Measurements from ENCODE around the gene IFI44L. TPM values are rescaled to one million over a fixed set of nuclear protein-coding genes. Genes with fewer than 3 reads are reported as not detected.

The IFI44L gene
- total RNA-seq = 3.3 TPM
- long read RNA-seq, partial matches to known transcripts = 0 of 2 reads
- long read RNA-seq, other reads (novel, unspliced or antisense) = 2 of 2 reads

DNA sequence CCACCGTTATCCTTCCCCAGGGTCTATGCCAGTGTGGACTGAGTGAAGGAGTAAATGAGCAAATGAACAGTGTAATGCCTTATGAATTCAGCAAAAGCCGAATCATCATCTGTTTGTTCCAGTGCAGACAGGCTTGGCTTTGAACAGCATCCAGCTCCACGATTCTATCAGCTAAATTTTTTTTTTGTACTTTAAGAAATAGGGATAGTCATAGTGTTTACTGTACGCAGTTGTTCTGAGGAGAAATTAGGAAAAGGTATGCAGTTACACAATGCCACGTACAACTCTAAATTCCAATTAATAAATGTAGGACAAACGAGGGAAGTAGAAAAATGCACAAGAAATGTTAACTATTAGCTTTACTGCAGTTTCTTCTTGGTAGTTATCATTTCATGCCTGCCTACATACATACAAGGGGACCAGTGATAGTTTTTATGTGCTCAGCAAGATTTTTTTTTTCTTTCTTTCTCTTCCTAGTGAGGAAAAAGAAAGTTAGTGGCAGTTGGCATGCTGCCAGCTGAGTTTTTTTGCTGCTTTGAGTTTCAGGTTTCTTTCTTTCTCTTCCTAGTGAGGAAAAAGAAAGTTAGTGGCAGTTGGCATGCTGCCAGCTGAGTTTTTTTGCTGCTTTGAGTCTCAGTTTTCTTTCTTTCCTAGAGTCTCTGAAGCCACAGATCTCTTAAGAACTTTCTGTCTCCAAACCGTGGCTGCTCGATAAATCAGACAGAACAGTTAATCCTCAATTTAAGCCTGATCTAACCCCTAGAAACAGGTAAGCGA is at the start of gene IFI44L:
Gene IFI44L, plus strand, starts transcription at position 646 of the 777 bp plus-strand sequence. CDS start 7,468 bp downstream, outside the sequence.
- intact Hi-C loops (cut with DNase I) = loop anchor here (5.0 kb wide), 1 partner anchor 52 kb away; no protein-coding TSS in a partner anchor
- DNase-seq (no peak), ATAC-seq (ENCODE audit: poor library complexity) (peak; percentile 41)

DNA sequence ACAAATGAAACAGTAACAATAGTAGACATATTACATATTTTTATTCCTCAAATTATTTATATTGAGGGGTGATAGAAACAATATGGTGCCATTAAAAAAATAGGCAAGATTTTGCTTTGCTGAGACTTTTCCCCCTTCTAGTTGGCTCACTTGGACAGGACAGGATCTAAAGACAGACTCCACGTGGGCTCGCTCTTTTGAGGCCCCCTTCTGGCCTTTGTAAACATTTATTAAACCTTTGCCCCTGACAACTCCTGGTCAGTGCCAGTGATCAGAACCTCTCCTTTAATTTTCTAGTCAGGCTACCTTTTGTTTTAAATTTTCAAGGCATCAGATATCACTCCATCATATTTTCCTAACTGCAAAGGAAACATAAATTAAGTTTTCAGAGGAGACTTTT is 49.7 kb upstream of the IFI44L start:
- ATAC-seq (ENCODE audit: poor library complexity) (no peak), DNase-seq (no peak)
- intact Hi-C loops (cut with DNase I) = no loop called here

DNA sequence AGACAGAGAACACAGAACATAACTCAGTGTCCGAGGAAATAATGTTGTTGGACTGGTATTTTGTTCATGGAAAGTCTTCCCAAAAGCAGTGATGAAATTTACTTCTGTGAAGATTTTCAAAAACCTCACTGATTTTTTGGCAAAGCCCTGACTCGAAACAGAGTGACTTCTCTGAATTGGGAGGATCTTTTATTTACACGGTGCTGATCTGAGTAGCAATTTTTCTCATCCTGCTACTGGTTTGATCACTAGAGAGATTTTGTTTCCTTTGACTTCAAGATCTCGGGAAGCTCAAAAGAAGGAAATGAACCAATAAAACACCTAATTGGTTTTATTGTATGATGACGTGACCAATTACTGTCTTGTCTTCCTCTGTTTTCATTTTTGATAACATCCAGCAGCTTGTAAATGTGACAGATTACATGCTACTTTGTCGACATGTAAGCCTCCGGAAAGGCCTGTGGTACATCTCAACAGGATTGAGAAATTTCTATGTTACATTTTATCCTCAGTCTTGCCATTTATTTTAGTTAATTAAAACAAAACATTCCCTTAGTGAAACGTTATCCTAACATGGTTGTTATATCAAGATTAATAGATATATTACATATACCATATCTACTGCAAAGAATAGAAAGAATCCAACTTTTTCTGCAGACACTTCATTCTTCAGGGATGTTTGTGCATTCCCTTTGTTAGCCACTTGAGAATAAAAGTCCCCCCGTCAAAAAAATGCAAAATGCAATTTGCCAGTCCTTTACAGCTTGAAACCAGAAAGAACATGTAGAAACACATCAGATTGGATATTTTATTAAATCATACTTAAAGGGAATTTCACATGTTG is 42.8 kb upstream of the IFI44L start:
- no peak for DNase-seq
- intact Hi-C loops (cut with DNase I) = no loop called here
- no peak for ATAC-seq (ENCODE audit: poor library complexity)

DNA sequence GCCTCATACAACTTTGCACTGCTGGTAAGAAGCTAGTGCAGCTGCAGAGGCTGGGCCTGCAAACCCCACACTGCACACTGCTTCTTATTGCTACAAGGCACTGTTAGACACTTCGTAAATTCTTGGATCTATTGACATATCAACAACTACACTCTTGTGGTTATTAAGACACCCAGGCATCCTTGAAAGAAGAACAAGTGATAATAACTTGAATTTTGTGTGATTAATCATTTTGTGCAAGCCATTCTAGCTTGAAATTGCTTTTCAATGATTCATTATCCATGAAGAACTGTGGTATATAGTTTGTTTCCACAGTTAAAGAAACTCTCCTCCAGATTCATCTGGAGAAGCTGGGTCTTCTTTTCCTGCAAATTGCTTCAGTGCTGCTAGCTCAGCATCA is 33.7 kb upstream of the IFI44L start:
- DNase-seq = no peak
- intact Hi-C loops (cut with DNase I) = no loop called here
- no peak for ATAC-seq (ENCODE audit: poor library complexity)

DNA sequence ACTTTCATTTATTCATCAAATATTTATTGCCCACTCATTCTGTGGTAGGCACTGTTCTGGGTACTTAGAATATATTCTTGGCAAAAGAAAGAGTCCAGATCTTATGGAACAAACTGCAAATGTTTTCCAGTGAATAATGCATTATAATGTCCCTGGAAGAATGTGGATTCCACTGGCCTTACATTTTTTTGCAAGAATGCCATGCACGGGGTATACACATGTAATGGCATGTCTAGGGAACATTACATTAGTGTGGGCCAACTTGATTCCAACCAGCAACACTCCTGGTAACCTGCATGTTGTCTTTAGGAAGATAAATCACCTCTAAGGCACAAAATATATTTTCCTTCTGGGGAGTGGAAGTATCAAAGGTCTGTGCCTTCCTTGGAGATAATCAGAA is 33.0 kb upstream of the IFI44L start:
- no peak for DNase-seq
- no peak for ATAC-seq (ENCODE audit: poor library complexity)
- intact Hi-C loops (cut with DNase I) = no loop called here

DNA sequence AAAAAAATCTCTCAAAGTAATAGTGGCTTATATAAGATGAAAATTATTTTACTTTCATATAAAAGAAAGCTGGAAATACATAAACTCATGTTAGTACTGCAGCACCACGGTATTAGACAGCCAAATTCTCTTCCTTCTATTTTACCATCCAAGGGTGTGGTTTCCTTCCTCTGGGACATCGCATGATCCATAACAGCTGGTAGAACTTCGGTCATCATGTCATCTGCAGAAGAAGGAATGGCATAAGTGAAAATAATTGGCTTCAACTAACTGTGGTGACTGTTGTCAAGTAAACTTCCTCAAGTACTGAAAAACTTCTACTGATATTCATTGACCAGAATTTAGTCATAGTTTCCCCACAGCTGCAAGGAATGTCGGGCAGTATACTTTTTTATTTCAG is 28.3 kb upstream of the IFI44L start:
- DNase-seq = no peak
- intact Hi-C loops (cut with DNase I) = no loop called here
- peak; percentile 71 for ATAC-seq (ENCODE audit: poor library complexity)

DNA sequence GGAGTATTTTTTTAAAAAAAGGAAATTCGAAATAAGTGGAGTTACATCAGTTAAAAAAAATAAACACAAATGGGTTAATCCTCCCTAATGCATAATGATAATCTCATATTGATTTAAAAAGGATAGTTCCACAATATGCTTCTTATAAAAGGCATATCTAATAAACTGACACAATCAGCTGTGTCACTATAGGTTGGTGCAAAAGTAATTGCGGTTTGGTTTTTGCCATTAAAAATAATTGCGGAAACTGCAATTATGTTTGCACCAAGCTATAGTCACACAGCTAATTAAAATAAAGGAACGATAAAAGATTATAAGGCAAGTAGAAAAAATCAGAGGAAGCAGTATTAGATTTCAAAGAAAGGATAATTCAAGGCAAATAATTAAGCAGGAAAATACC is 21.0 kb upstream of the IFI44L start:
- intact Hi-C loops (cut with DNase I) = no loop called here

DNA sequence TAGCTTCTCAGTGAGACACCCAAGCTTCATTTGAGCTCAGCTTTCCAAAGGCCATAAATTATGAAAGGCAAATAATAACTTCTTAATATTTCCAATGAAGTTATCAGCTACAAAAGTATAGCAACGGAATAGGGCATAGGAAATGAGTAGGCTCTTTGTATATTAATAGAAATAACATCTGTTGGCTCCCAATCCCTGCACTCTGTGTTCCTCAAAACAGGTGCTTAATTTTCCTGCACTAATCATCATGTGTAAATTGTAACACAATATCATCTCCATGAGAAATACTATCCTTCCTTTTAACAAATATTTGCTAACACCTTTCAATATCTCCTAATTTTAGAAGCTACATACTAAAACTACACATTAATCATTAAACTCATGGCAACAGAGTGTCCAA is 19.2 kb upstream of the IFI44L start:
- intact Hi-C loops (cut with DNase I) = loop anchor here (10.0 kb wide), 1 partner anchor 456 kb away; no protein-coding TSS in a partner anchor
- ATAC-seq (ENCODE audit: poor library complexity) (no peak), DNase-seq (no peak)

More for the DNA sequence above, 21.0 kb upstream of the IFI44L start:
- DNase-seq (no peak), ATAC-seq (ENCODE audit: poor library complexity) (no peak)

DNA sequence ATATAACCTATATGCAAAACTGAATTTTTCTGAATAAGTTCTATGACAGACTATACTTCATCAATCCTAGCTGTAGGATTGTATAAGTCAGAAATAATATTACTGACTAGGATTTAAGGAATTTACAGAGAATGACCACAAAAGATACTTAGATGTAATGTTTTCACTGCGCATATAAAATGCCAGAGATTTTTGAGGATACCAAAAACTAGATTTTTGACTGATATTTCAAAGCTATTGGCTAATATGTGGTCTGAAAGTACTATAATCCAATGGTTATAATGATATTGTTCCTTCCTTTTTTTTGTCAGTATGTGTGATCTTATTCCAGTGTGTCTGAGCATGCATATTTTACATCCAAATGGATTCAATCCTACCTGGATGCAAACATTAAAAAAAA is 17.0 kb upstream of the IFI44L start:
- DNase-seq (no peak), ATAC-seq (ENCODE audit: poor library complexity) (no peak)
- intact Hi-C loops (cut with DNase I) = loop anchor here (10.0 kb wide), 1 partner anchor 458 kb away; no protein-coding TSS in a partner anchor

DNA sequence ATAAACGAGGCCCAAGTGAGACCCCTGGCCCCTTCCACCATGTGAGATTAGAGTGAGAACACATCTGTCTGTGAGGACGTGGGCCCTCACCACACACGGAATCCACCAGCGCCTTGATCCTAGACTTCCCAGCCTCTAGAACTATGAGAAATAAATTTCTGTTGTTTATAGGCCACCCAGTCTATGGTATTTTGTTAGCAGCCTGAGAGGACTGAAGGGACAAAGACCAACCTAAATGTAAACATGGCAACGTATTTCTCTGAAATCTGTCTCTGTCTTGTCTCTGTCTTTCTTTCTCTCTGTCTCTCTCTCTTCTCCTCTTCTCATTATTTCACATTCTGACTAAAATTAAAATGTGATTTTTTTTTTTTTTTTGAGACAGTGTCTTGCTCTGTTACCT is 15.6 kb upstream of the IFI44L start:
- ATAC-seq (ENCODE audit: poor library complexity) = no peak
- intact Hi-C loops (cut with DNase I) = loop anchor here (10.0 kb wide), 1 partner anchor 460 kb away; no protein-coding TSS in a partner anchor

DNA sequence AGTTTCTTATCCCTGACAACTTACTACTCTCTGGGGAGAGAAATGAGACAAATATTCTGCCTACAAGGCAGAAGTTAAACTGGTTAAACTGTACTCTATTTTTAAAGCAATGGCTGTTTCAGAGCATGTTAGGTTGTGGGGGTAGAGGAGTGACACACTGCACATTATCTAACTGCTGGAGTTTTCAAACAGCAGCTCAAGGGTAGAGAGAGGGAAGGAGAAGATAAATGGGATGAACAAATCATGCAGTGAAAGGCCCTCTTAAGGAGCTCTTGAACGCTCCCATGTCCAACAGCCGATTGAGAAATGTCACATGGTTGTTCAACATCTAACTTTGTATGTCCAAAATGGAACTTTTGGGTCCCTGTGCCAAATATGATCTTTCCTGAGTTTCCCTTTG is 14.0 kb upstream of the IFI44L start:
- DNase-seq = no peak
- intact Hi-C loops (cut with DNase I) = loop anchor here (10.0 kb wide), 1 partner anchor 461 kb away; no protein-coding TSS in a partner anchor
- no peak for ATAC-seq (ENCODE audit: poor library complexity)

More for the DNA sequence above, 15.6 kb upstream of the IFI44L start:
- DNase-seq = no peak

DNA sequence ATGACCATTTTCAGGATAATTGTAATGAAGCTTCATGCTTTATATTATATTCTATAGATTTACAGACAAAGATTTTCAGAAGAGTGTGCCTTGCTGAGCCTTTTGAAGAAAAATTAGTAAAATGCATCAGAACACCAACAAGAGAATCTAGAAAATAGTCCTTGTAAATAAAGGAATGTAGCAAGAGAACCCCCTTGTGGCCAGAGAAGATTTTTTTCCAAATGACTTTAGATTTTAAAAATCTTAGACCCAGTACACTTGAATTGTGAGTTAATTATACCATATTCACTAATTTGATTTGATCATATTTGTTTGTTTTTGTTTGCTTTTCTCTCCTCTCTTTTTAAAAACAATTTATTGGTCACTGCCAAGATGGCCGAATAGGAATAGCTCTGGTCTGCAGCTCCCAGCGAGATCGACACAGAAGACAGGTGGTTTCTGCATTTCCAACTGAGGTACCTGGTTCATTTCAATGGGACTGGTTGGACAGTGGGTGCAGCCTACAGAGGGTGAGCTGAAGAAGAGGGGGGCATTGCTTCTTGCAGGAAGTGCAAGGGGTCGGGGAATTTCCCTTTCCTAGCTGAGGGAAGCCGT is 12.8 kb upstream of the IFI44L start:
- ATAC-seq (ENCODE audit: poor library complexity) (peak; percentile 49), DNase-seq (no peak)
- intact Hi-C loops (cut with DNase I) = loop anchor here (10.0 kb wide), 1 partner anchor 463 kb away; no protein-coding TSS in a partner anchor

DNA sequence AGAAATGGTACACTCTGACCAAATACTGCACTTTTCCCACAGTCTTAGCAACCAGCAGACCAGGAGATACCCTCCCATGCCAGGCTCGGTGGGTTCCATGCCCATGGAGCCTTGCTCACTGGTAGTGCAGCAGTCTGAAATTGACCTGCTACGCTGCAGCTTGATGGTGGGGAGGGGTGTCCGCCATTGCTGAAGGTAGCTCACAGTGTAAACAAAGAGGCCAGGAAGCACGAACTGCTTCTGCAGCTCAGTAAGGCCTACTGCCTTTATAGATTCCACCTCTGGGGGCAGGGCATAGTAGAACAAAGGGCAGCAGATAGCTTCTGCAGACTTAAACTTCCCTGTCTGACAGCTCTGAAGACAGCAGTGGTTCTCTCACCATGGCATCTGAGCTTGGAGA is 12.3 kb upstream of the IFI44L start:
- no peak for DNase-seq
- no peak for ATAC-seq (ENCODE audit: poor library complexity)
- intact Hi-C loops (cut with DNase I) = loop anchor here (10.0 kb wide), 1 partner anchor 463 kb away; no protein-coding TSS in a partner anchor

DNA sequence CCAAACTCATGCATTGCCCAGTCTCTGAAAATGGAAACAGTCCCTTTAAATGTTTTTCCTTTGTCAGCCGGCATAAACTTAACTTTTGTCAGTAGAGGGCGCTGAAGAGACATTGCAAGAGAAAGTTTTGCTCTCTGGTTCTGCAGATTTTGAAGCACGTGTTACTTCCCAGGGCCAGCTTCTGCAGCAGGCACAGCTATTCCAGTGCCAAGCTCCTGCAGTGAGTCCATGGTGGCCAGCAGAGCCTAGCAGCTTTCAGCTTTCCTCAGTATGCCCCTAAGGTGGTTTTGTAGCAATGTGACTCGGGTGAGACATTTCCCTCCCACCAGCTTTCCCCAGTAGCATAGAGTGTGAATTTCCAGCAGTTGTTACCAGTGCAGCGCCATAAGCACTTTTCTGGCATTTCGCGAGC is 2.6 kb upstream of the IFI44L start:
- peak; percentile 86 for ATAC-seq (ENCODE audit: poor library complexity)
- intact Hi-C loops (cut with DNase I) = loop anchor here (5.0 kb wide), 1 partner anchor 55 kb away; no protein-coding TSS in a partner anchor

DNA sequence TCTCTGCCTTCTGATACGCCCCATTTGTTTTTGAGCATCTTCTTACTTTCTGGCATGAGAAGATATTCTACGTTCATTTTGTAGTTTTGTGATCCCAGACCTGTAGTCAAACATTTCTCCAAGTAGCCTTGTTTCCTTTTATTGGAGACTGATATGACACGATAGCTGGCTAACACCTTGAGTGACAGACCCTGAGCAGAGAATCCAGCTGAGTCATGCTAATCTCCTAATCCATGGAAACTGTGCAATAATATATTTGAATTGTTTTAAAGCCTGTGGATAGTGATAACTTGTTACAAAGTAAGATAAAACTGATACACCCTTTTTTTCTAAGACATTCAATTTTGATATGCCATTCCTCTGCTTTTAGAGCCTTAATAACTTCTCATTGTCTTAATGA is 1.2 kb upstream of the IFI44L start:
- no peak for ATAC-seq (ENCODE audit: poor library complexity)

More for the DNA sequence above, 2.6 kb upstream of the IFI44L start:
- peak; percentile 58 for DNase-seq

DNA sequence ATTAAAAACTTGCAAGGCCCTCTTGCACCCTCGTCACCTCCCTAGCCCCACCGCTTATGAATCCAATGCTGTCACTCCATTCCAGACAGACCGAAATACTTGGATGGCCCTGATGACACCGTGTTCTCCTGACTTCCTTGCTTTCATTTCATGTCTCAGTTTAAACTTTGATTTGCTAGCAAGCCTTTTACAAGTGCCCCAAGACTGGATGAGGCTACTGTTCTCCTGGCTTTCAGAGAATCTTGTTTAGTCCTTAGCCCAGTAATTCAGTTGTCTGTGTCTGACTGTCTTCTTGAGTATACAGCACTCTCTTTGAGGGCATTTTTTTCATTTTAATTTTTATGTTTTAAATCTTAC is 824 bp upstream of the IFI44L start:
- DNase-seq (no peak), ATAC-seq (ENCODE audit: poor library complexity) (peak; percentile 57)
- intact Hi-C loops (cut with DNase I) = loop anchor here (5.0 kb wide), 1 partner anchor 53 kb away; no protein-coding TSS in a partner anchor

More for the DNA sequence above, 1.2 kb upstream of the IFI44L start:
- no peak for DNase-seq
- intact Hi-C loops (cut with DNase I) = loop anchor here (5.0 kb wide), 1 partner anchor 53 kb away; no protein-coding TSS in a partner anchor

DNA sequence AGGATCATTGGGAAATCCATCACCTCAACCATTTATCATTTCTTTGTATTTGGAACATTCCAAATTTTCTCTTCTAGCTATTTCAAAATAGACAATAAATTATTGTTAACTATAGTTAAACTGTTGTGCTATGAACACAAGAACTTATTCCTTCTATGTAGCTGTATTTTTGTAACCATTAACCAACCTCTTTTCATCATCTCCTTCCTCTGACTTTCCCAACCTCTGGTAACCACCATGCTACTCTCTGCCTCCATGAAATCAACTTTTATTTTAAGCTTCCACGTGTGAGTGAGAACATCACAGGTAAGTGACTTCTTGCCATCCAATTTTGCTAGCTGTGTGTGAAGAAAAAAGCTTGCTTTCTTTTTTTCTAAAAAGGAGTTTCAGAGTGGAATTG is 418 bp downstream of the IFI44L start:
- intact Hi-C loops (cut with DNase I) = no loop called here
- DNase-seq = no peak
- no peak for ATAC-seq (ENCODE audit: poor library complexity)

DNA sequence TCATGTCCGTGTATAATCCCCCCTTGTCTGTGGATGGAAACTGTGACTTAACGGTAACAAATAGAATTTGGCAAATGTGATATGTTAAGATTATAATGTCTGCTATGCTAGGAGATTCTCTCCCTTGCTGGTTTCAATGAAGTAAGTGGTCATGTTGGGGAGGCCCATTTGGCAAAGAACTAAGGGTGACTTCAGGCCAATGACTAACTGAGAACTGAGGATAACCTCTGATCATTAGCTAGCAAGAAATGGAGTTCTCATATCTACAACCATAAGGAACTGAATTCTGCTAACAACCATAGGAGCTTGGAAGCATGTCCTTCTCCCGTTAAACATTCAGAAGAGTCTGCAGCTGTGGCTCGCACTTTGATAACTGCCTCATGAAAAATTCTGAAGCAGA is 2.3 kb downstream of the IFI44L start:
- intact Hi-C loops (cut with DNase I) = no loop called here
- no peak for ATAC-seq (ENCODE audit: poor library complexity)
- no peak for DNase-seq

DNA sequence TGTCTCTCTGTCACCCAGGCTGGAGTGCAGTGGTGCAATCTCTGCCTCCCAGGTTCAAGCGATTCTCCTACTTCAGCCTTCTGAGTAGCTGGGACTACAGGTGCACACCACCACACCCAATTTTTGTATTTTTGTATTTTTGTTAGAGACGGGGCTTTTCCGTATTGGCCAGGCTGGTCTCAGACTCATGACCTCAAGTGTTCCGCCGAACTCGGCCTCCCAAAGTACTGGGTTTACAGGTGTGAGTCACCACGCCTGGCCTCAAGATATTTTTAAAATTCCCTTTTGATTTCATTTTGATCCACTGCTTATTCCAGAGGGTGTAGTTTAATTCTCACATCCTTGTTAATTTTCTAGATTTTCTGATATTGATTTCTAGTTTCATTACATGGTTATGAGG is 3.8 kb downstream of the IFI44L start:
- DNase-seq (no peak), ATAC-seq (ENCODE audit: poor library complexity) (no peak)
- intact Hi-C loops (cut with DNase I) = no loop called here

All from Right ventricle myocardium superior (tissue), 1 donor.